Measurements from ENCODE around the gene SLC10A7. TPM values are rescaled to one million over a fixed set of nuclear protein-coding genes. Genes with fewer than 3 reads are reported as not detected.
A peak's percentile ranks its signal among the peaks of the same experiment; 100 is the strongest.

The SLC10A7 gene
- total RNA-seq, 1 donor from 2014 or later: 8.9 TPM

GRCh38 chr4:146494143-146494542 lies 27.6 kb downstream of the SLC10A7 start:
- Mint-ChIP-seq H3K4me3 (ENCODE audit: unreplicated experiment) (no peak overlapping the region), H3K9me3 (ENCODE audit: unreplicated experiment) (no peaks in the 10 kb centered on the region), H3K36me3 (ENCODE audit: low read depth, unreplicated experiment) (no peaks in the 10 kb centered on the region), H3K27ac (ENCODE audit: unreplicated experiment) (no peak overlapping the region), H3K4me1 (ENCODE audit: low read depth, unreplicated experiment) (peaks cover 13% of the 10 kb centered on the region), H3K27me3 (ENCODE audit: low read depth, unreplicated experiment) (no peaks in the 10 kb centered on the region)
- peaks cover 16% of the 10 kb centered on the region for H4K20me1 ChIP-seq (ENCODE audit: insufficient read depth, low read length)
- no peaks in the 10 kb centered on the region for H3K36me3 ChIP-seq (ENCODE audit: insufficient read depth, low read length)
- peaks cover 4% of the 10 kb centered on the region for H3K79me2 ChIP-seq (ENCODE audit: insufficient read depth, low read length)
- H3K4me2 ChIP-seq (ENCODE audit: low read length): no peak overlapping the region
- no peak overlapping the region for H2AFZ ChIP-seq (ENCODE audit: low read depth, low read length)
- DNase-seq (ENCODE audit: low read depth) (no peak), FAIRE-seq (no peak)
- H3K27ac ChIP-seq (ENCODE audit: low read depth, low read length): no peak overlapping the region
- no peaks in the 10 kb centered on the region for H3K4me1 ChIP-seq (ENCODE audit: insufficient read depth, low read length)
- no peaks in the 10 kb centered on the region for H3K9me3 ChIP-seq (ENCODE audit: insufficient read depth, low read depth, low read length)
- TF ChIP-seq CTCF (IDR thresholded peaks at IDR 0.05; ENCODE audit: insufficient read depth, low read depth, low read length) (no peak), EZH2 (IDR thresholded peaks at IDR 0.05; ENCODE audit: insufficient read depth, low read length) (no peak)
- no peak overlapping the region for H3K4me3 ChIP-seq (ENCODE audit: insufficient read depth, low read depth, low read length)
- no peaks in the 10 kb centered on the region for H3K27me3 ChIP-seq (ENCODE audit: insufficient read depth, low read length)
- no peak overlapping the region for H3K9ac ChIP-seq (ENCODE audit: low read length)

GRCh38 chr4:146490106-146490505 lies 31.6 kb downstream of the SLC10A7 start:
- no peaks in the 10 kb centered on the region for H3K9me3 Mint-ChIP-seq (ENCODE audit: unreplicated experiment)
- H3K36me3 ChIP-seq (ENCODE audit: insufficient read depth, low read length): no peaks in the 10 kb centered on the region
- peaks cover 4% of the 10 kb centered on the region for H3K79me2 ChIP-seq (ENCODE audit: insufficient read depth, low read length)
- H3K9ac ChIP-seq (ENCODE audit: low read length): no peak overlapping the region
- no peak for FAIRE-seq
- no peak overlapping the region for H3K4me3 ChIP-seq (ENCODE audit: insufficient read depth, low read depth, low read length)
- H4K20me1 ChIP-seq (ENCODE audit: insufficient read depth, low read length): peaks cover 15% of the 10 kb centered on the region
- no peak for DNase-seq (ENCODE audit: low read depth)
- H3K4me2 ChIP-seq (ENCODE audit: low read length): no peak overlapping the region
- no peak overlapping the region for H2AFZ ChIP-seq (ENCODE audit: low read depth, low read length)
- no peaks in the 10 kb centered on the region for H3K4me1 ChIP-seq (ENCODE audit: insufficient read depth, low read length)
- H3K27me3 Mint-ChIP-seq (ENCODE audit: low read depth, unreplicated experiment): no peaks in the 10 kb centered on the region
- H3K27ac Mint-ChIP-seq (ENCODE audit: unreplicated experiment): no peak overlapping the region
- H3K4me3 Mint-ChIP-seq (ENCODE audit: unreplicated experiment): no peak overlapping the region
- TF ChIP-seq EZH2 (IDR thresholded peaks at IDR 0.05; ENCODE audit: insufficient read depth, low read length) (no peak), CTCF (IDR thresholded peaks at IDR 0.05; ENCODE audit: insufficient read depth, low read depth, low read length) (no peak)
- H3K36me3 Mint-ChIP-seq (ENCODE audit: low read depth, unreplicated experiment): peaks cover 5% of the 10 kb centered on the region
- no peaks in the 10 kb centered on the region for H3K9me3 ChIP-seq (ENCODE audit: insufficient read depth, low read depth, low read length)
- H3K4me1 Mint-ChIP-seq (ENCODE audit: low read depth, unreplicated experiment): peaks cover 7% of the 10 kb centered on the region
- H3K27ac ChIP-seq (ENCODE audit: low read depth, low read length): no peak overlapping the region
- H3K27me3 ChIP-seq (ENCODE audit: insufficient read depth, low read length): no peaks in the 10 kb centered on the region

- H3K79me2 ChIP-seq (ENCODE audit: insufficient read depth, low read length): no peaks in the 10 kb centered on the region
- H2AFZ ChIP-seq (ENCODE audit: low read depth, low read length): no peak overlapping the region
- Mint-ChIP-seq H3K36me3 (ENCODE audit: low read depth, unreplicated experiment) (peaks cover 5% of the 10 kb centered on the region), H3K4me3 (ENCODE audit: unreplicated experiment) (no peak overlapping the region), H3K27ac (ENCODE audit: unreplicated experiment) (no peak overlapping the region), H3K27me3 (ENCODE audit: low read depth, unreplicated experiment) (no peaks in the 10 kb centered on the region), H3K9me3 (ENCODE audit: unreplicated experiment) (no peaks in the 10 kb centered on the region), H3K4me1 (ENCODE audit: low read depth, unreplicated experiment) (peaks cover 5% of the 10 kb centered on the region)
- FAIRE-seq (no peak), DNase-seq (ENCODE audit: low read depth) (peak; percentile 75)
- no peaks in the 10 kb centered on the region for H3K4me1 ChIP-seq (ENCODE audit: insufficient read depth, low read length)
- no peaks in the 10 kb centered on the region for H3K36me3 ChIP-seq (ENCODE audit: insufficient read depth, low read length)
- no peaks in the 10 kb centered on the region for H3K27me3 ChIP-seq (ENCODE audit: insufficient read depth, low read length)
- TF ChIP-seq EZH2 (IDR thresholded peaks at IDR 0.05; ENCODE audit: insufficient read depth, low read length) (no peak), CTCF (IDR thresholded peaks at IDR 0.05; ENCODE audit: insufficient read depth, low read depth, low read length) (no peak)
- peaks cover 4% of the 10 kb centered on the region for H4K20me1 ChIP-seq (ENCODE audit: insufficient read depth, low read length)
- no peak overlapping the region for H3K9ac ChIP-seq (ENCODE audit: low read length)
- H3K4me3 ChIP-seq (ENCODE audit: insufficient read depth, low read depth, low read length): no peak overlapping the region
- no peaks in the 10 kb centered on the region for H3K9me3 ChIP-seq (ENCODE audit: insufficient read depth, low read depth, low read length)
- H3K27ac ChIP-seq (ENCODE audit: low read depth, low read length): no peak overlapping the region
- H3K4me2 ChIP-seq (ENCODE audit: low read length): no peak overlapping the region
Observed at GRCh38 chr4:146488495-146489174, 33.1 kb downstream of the SLC10A7 start.
